Ascending aorta (tissue), 2 donors: ENCODE measurements around the gene COL9A3. TPM values are rescaled to one million over a fixed set of nuclear protein-coding genes. Genes with fewer than 3 reads are reported as not detected.

Source experiments
- DNase-seq, 2 donors: peaks; one replicate each; pipeline ENCODE4 v3.0.0-alpha.2; 2019; ENCODE audit warnings: low spot score in 2 of 2
- H3K27ac ChIP-seq, 2 donors: fragments of 200-600 bp; sonication (generic); one replicate each; pipeline ENCODE4 v1.5.1; 2016 to 2017; ENCODE audit warnings: mild to moderate bottlenecking in 1 of 2
- H3K27me3 ChIP-seq: fragments of 200-600 bp; sonication (generic); one replicate; pipeline ENCODE4 v1.5.1; 2017
- H3K36me3 ChIP-seq, 2 donors: fragments of 200-600 bp; sonication (generic); one replicate each; pipeline ENCODE4 v1.5.1; 2016
- H3K4me1 ChIP-seq, 2 donors: fragments of 200-600 bp; sonication (generic); one replicate each; pipeline ENCODE4 v1.5.1; 2016 to 2017; ENCODE audit warnings: mild to moderate bottlenecking in 1 of 2
- H3K4me3 ChIP-seq, 2 donors: fragments of 200-600 bp; sonication (generic); one replicate each; pipeline ENCODE4 v1.5.1; 2016 to 2017; ENCODE audit warnings: mild to moderate bottlenecking in 1 of 2
- H3K9me3 ChIP-seq, 2 donors: fragments of 200-600 bp; sonication (generic); one replicate each; pipeline ENCODE4 v1.5.1; 2016
- intact Hi-C: fragments of 100-400 bp; cut with DNase I; formaldehyde crosslinking; loops from one replicate; pipeline ENCODE4 v1.15.1; 2023
- total RNA-seq: library from RNA; depleted of rRNA; stranded (reverse); fragments of >200 nt; gene quantifications from one replicate; pipeline ENCODE4 v1.1.0, GENCODE V29; 2016
- TF ChIP-seq, protein P1 (sequence below), 3 experiments: fragments of 200-600 bp in 2 of 3; fragments of 450-650 bp in 1 of 3; sonication (generic) in 2 of 3; IDR thresholded peaks; one replicate each; pipeline ENCODE4 v1.5.1; 2016 to 2019; ENCODE audit warnings: antibody characterized with exemption in 3 of 3, mild to moderate bottlenecking in 1 of 3, moderate library complexity in 1 of 3

The COL9A3 gene
- total RNA-seq, 1 donor from 2014 or later: 13.8 TPM

DNA sequence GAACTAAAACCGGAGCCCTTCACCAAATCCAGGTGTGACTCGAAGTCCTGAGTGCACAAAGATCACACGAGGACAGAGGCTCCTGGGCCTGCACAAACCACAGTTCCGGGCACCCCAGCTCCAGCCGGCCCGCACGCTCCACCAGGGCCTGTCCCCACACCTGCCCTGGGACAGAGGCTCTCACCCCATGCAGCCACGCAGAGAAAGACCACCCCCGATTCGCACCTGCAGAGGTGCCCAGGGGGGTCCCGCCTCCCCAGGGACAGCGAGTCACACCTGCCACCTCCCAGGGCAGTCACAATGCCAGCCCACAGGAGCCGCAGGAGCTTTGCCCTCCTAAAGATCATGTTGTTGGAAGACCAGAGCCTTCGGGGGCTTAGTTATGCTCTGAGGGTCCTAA lies 45.9 kb upstream of the COL9A3 start:
- TF ChIP-seq, protein P1, sequence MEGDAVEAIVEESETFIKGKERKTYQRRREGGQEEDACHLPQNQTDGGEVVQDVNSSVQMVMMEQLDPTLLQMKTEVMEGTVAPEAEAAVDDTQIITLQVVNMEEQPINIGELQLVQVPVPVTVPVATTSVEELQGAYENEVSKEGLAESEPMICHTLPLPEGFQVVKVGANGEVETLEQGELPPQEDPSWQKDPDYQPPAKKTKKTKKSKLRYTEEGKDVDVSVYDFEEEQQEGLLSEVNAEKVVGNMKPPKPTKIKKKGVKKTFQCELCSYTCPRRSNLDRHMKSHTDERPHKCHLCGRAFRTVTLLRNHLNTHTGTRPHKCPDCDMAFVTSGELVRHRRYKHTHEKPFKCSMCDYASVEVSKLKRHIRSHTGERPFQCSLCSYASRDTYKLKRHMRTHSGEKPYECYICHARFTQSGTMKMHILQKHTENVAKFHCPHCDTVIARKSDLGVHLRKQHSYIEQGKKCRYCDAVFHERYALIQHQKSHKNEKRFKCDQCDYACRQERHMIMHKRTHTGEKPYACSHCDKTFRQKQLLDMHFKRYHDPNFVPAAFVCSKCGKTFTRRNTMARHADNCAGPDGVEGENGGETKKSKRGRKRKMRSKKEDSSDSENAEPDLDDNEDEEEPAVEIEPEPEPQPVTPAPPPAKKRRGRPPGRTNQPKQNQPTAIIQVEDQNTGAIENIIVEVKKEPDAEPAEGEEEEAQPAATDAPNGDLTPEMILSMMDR (IDR thresholded peaks at IDR 0.05): no peak
- no peak overlapping the region for H3K27ac ChIP-seq
- DNase-seq: no peak
- intact Hi-C loops: no loop called here
- H3K9me3 ChIP-seq: no peaks in the 10 kb centered on the region
- peaks cover 0 to 3% of the 10 kb centered on the region in 2 donors for H3K4me1 ChIP-seq
- H3K36me3 ChIP-seq: no peaks in the 10 kb centered on the region
- H3K27me3 ChIP-seq: no peaks in the 10 kb centered on the region
- no peak overlapping the region for H3K4me3 ChIP-seq

DNA sequence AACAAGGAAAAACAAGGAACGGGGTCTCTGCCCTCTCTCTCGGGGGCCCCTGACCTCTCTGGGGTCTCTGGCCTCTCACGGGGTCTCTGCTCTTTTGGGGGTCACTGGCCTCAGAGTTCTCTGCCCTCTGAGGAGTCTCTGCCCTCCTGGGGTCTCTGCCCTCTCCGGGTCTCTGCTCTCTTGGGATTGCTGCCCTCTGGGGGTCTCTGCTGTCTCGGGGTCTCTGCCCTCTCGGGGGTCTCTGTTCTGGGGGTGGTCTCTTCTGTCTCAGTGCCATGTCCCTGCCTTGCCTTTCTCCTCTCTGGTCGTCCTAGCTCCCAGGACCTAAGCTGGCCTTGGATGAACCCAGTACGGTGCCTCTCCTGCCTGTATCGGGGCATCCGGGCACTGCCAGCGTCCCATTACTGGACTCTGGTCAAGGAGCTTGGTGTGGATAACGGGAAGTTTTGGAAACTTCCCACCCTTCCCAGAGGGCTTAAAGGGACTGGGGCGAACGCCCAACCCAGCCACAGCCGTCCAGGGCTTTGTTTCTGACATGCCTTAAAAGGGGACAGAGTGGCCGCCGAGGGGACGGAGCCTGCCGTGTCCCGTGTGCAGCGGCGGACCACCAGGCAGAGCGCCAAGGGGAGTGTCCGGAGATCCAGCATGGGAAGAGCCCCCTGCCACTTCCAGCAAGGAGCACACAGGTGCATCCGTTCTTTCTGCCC lies 45.3 kb upstream of the COL9A3 start:
- peaks cover 0 to 3% of the 10 kb centered on the region in 2 donors for H3K4me1 ChIP-seq
- DNase-seq: no peak
- H3K27me3 ChIP-seq: no peaks in the 10 kb centered on the region
- no peak overlapping the region for H3K27ac ChIP-seq
- no peak overlapping the region for H3K4me3 ChIP-seq
- intact Hi-C loops: no loop called here
- TF ChIP-seq, protein P1 (IDR thresholded peaks at IDR 0.05): no peak
- H3K36me3 ChIP-seq: no peaks in the 10 kb centered on the region
- no peaks in the 10 kb centered on the region for H3K9me3 ChIP-seq

DNA sequence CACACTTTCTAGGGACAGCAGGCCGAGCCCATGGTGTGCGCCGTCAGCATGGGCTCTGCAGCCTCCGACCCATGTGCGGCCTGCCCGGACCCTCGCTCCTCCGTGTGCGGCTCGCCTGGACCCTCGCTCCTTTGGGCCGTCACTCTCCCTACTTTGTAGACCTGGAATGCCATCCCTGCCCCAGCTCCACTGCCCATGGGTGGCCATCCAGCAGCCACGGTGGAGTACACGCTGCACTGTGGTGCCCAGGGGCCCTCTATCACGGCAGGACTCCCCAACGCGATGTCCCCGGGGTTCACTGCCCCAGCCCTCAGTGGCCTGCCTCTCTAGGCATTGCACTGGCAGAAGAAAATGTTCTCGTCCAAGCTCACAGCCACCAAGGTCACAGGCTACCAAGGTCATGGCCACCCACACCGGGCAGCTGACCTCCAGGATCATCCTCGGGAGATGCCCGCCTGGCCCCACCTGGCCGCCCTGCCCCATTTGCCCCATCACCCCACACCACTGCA lies 44.7 kb upstream of the COL9A3 start:
- TF ChIP-seq, protein P1 (IDR thresholded peaks at IDR 0.05): no peak
- intact Hi-C loops: no loop called here

DNA sequence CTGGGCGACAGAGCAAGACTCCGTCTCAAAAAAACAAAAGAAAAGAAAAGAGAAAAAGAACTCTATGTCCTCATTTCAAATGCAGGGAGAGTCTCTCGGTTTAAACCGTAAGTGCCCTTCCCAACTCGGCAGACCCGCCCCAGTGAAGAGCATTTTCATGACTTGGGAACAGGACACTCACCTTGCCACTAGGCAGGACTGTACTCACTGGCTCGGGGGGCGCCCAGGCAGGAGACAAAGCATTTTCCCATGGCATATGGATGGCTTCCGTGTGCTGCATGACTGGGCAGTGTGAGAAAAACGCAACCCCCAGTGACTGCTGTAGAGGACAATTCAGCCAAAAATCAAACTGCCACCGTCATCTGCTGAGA lies 44.2 kb upstream of the COL9A3 start:
- H3K27ac ChIP-seq: no peak overlapping the region
- H3K27me3 ChIP-seq: no peaks in the 10 kb centered on the region
- H3K4me3 ChIP-seq: no peak overlapping the region
- no peaks in the 10 kb centered on the region for H3K36me3 ChIP-seq
- peaks cover 0 to 3% of the 10 kb centered on the region in 2 donors for H3K4me1 ChIP-seq
- intact Hi-C loops: no loop called here
- no peaks in the 10 kb centered on the region for H3K9me3 ChIP-seq
- DNase-seq: no peak
- TF ChIP-seq, protein P1 (IDR thresholded peaks at IDR 0.05): no peak

More for the DNA sequence above, 44.7 kb upstream of the COL9A3 start:
- no peak overlapping the region for H3K27ac ChIP-seq
- H3K4me1 ChIP-seq: peaks cover 0 to 3% of the 10 kb centered on the region in 2 donors
- no peaks in the 10 kb centered on the region for H3K9me3 ChIP-seq
- no peaks in the 10 kb centered on the region for H3K27me3 ChIP-seq
- H3K36me3 ChIP-seq: no peaks in the 10 kb centered on the region
- no peak overlapping the region for H3K4me3 ChIP-seq
- DNase-seq: no peak

DNA sequence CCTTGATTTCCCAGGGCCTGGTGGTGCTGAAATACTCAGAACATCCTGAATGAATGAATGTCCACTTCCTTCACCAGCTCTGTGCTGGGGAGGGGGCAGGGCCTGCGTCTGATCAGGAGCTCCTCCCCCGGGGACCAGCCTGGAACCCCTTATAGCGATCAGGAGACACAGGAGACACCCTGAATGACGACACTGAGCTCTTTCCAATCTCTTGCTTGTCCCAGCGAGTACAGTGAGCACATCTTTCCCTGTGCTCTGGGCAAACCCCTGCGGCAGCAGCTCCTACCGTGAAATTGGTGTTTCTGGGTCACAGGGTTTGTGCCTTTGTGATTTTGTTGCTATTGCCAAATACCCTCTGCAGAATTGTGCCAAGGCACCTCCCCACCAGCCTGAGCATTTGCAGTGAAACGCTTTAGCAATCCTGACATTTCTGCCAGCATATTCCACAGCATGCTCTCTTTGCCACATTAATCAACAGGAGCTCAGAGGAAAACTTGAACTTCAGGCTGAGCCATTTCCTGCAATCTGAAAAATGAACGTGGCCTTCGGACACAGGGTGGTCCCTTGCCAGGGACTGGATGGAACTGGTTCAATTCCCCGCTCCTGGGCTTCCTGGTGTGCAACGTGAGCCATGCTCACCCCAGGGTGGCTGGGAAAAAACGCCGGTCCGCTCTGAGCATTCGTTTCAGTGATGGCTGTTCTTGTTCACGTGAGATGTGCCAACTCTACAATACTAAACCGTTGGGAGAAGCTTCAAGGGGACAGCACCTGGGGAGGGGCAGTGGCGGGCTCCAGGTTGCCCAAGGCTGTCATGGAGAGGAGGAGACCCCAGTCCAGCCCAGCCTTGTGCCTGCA lies 43.6 kb upstream of the COL9A3 start:
- no peak for DNase-seq
- no peak overlapping the region for H3K27ac ChIP-seq
- peaks cover 0 to 3% of the 10 kb centered on the region in 2 donors for H3K4me1 ChIP-seq
- TF ChIP-seq, protein P1 (IDR thresholded peaks at IDR 0.05): no peak
- no peaks in the 10 kb centered on the region for H3K9me3 ChIP-seq
- H3K4me3 ChIP-seq: no peak overlapping the region
- H3K27me3 ChIP-seq: no peaks in the 10 kb centered on the region
- no peaks in the 10 kb centered on the region for H3K36me3 ChIP-seq
- intact Hi-C loops: no loop called here
